ENCODE measurements around the gene ROCK2.

ROCK2 gene

GRCh38 chr2:11213090-11213638 is 131.3 kb downstream of the ROCK2 start:
- Histone ChIP-seq H4K20me1 (ENCODE audit: insufficient read depth, low read length, poor library complexity, severe bottlenecking) (no peaks in the 10 kb centered on the region), H3K36me3 (ENCODE audit: insufficient read depth, low read length) (peaks cover 84% of the 10 kb centered on the region), H3K4me1 (ENCODE audit: insufficient read depth, low read length, poor library complexity, severe bottlenecking) (no peaks in the 10 kb centered on the region), H3K9ac (ENCODE audit: low read depth, low read length, poor library complexity, severe bottlenecking) (no peak overlapping the region), H3K79me2 (ENCODE audit: insufficient read depth, low read length) (no peaks in the 10 kb centered on the region), H3K9me2 (replicated peaks; ENCODE audit: low read depth, low read length) (no peaks in the 10 kb centered on the region), H3K9me3 (ENCODE audit: insufficient read depth, low read depth, low read length) (no peaks in the 10 kb centered on the region), H3K27me3 (ENCODE audit: insufficient read depth, low read length, poor library complexity, severe bottlenecking) (no peaks in the 10 kb centered on the region), H3K4me3 (ENCODE audit: low read length, poor library complexity, severe bottlenecking) (no peak overlapping the region), H3F3A (ENCODE audit: low read depth) (no peaks in the 10 kb centered on the region), H2AFZ (ENCODE audit: low read length) (no peak overlapping the region), H3K4me2 (ENCODE audit: low read depth, low read length, poor library complexity, severe bottlenecking) (no peak overlapping the region)
- TF ChIP-seq, protein P1, sequence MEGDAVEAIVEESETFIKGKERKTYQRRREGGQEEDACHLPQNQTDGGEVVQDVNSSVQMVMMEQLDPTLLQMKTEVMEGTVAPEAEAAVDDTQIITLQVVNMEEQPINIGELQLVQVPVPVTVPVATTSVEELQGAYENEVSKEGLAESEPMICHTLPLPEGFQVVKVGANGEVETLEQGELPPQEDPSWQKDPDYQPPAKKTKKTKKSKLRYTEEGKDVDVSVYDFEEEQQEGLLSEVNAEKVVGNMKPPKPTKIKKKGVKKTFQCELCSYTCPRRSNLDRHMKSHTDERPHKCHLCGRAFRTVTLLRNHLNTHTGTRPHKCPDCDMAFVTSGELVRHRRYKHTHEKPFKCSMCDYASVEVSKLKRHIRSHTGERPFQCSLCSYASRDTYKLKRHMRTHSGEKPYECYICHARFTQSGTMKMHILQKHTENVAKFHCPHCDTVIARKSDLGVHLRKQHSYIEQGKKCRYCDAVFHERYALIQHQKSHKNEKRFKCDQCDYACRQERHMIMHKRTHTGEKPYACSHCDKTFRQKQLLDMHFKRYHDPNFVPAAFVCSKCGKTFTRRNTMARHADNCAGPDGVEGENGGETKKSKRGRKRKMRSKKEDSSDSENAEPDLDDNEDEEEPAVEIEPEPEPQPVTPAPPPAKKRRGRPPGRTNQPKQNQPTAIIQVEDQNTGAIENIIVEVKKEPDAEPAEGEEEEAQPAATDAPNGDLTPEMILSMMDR (conservative IDR thresholded peaks at IDR 0.05; ENCODE audit: low read length): no peak
- TF ChIP-seq EZH2phosphoT487 (IDR thresholded peaks at IDR 0.05; ENCODE audit: borderline replicate concordance): no peak

- Histone ChIP-seq H3K9me3 (ENCODE audit: insufficient read depth, low read depth, low read length) (no peaks in the 10 kb centered on the region), H3K4me2 (ENCODE audit: low read depth, low read length, poor library complexity, severe bottlenecking) (no peak overlapping the region), H2AFZ (ENCODE audit: low read length) (no peak overlapping the region), H3K4me3 (ENCODE audit: low read length, poor library complexity, severe bottlenecking) (no peak overlapping the region), H3K9me2 (replicated peaks; ENCODE audit: low read depth, low read length) (no peaks in the 10 kb centered on the region), H3K36me3 (ENCODE audit: insufficient read depth, low read length) (peaks cover 80% of the 10 kb centered on the region), H3F3A (ENCODE audit: low read depth) (no peaks in the 10 kb centered on the region), H3K4me1 (ENCODE audit: insufficient read depth, low read length, poor library complexity, severe bottlenecking) (no peaks in the 10 kb centered on the region), H4K20me1 (ENCODE audit: insufficient read depth, low read length, poor library complexity, severe bottlenecking) (no peaks in the 10 kb centered on the region), H3K9ac (ENCODE audit: low read depth, low read length, poor library complexity, severe bottlenecking) (no peak overlapping the region), H3K27me3 (ENCODE audit: insufficient read depth, low read length, poor library complexity, severe bottlenecking) (no peaks in the 10 kb centered on the region), H3K79me2 (ENCODE audit: insufficient read depth, low read length) (no peaks in the 10 kb centered on the region)
- TF ChIP-seq EZH2phosphoT487 (IDR thresholded peaks at IDR 0.05; ENCODE audit: borderline replicate concordance): no peak
- TF ChIP-seq, protein P1 (conservative IDR thresholded peaks at IDR 0.05; ENCODE audit: low read length): no peak
Observed at GRCh38 chr2:11212645-11213044, 131.8 kb downstream of the ROCK2 start.

DNA sequence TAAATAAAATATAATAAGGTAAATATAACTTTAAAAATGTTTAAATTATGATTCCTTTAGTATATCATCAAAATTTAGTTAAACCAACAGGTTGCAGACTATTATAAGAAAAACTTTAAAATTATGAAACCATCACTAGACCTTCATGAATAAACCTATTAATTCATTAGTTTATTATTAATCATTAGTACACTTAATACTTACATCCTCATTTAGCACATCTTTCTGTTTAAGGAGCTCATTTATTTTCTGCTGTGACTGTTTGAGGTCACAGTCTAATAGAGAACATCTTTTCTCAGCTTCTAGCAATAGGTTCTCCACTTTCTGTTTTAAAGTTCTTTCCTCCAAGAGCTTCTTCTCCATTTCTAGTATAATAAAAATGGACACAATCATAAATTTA is 136.4 kb downstream of the ROCK2 start:
- Histone ChIP-seq H3K79me2 (ENCODE audit: insufficient read depth, low read length) (no peaks in the 10 kb centered on the region), H3K9ac (ENCODE audit: low read depth, low read length, poor library complexity, severe bottlenecking) (no peak overlapping the region), H3K4me3 (ENCODE audit: low read length, poor library complexity, severe bottlenecking) (no peak overlapping the region), H3K27me3 (ENCODE audit: insufficient read depth, low read length, poor library complexity, severe bottlenecking) (no peaks in the 10 kb centered on the region), H3K9me2 (replicated peaks; ENCODE audit: low read depth, low read length) (no peaks in the 10 kb centered on the region), H3K4me1 (ENCODE audit: insufficient read depth, low read length, poor library complexity, severe bottlenecking) (peaks cover 9% of the 10 kb centered on the region), H3K9me3 (ENCODE audit: insufficient read depth, low read depth, low read length) (no peaks in the 10 kb centered on the region), H3K36me3 (ENCODE audit: insufficient read depth, low read length) (peaks cover 66% of the 10 kb centered on the region), H3K4me2 (ENCODE audit: low read depth, low read length, poor library complexity, severe bottlenecking) (no peak overlapping the region), H2AFZ (ENCODE audit: low read length) (no peak overlapping the region), H3F3A (ENCODE audit: low read depth) (no peaks in the 10 kb centered on the region), H4K20me1 (ENCODE audit: insufficient read depth, low read length, poor library complexity, severe bottlenecking) (no peaks in the 10 kb centered on the region)
- TF ChIP-seq, protein P1 (conservative IDR thresholded peaks at IDR 0.05; ENCODE audit: low read length): no peak
- TF ChIP-seq EZH2phosphoT487 (IDR thresholded peaks at IDR 0.05; ENCODE audit: borderline replicate concordance): no peak

Data from Loucy (cell line).